ENCODE results near the gene RPTOR.

DNA sequence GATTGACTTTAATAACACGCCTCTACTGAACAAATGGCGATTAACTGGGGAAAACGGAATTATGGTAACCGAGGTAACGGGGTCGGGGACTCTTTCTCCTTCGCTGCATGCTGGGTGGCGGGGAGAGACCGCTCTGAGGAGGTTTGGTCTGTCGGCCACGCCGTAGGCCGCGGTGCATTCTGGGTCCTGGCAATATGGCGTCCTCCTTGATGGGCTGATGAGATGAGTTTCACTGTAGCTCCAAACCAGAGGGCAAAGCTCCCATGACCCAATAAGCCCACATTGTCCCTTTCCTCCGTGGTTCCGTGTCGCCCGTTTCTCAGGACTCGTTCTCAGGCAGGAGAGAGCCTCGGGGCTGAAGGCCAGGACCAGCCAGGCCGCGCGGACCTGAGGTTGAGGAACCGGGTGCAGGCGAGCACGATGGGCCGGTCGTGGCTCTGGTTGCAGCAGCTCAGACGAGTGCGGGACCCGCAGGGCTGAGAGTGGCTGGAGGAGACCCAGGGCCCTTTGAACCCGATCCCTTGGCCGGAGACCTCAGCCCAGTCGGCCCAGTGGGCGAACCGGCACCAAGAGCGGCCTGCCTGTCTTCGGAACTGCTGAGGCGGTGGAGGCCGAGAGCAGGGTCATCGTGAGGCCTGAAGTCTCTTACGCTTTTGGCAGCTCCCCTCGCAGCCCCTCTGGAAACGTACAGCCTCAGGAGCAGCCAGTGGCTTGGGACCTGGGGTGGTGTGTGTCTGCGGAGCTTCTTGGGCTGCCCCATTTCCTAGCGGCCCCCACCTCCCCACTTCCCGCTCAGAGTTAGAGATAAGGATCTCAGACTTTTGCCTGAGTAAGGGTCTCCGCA, at the start of gene RPTOR:
- TF ChIP-seq, protein P1, sequence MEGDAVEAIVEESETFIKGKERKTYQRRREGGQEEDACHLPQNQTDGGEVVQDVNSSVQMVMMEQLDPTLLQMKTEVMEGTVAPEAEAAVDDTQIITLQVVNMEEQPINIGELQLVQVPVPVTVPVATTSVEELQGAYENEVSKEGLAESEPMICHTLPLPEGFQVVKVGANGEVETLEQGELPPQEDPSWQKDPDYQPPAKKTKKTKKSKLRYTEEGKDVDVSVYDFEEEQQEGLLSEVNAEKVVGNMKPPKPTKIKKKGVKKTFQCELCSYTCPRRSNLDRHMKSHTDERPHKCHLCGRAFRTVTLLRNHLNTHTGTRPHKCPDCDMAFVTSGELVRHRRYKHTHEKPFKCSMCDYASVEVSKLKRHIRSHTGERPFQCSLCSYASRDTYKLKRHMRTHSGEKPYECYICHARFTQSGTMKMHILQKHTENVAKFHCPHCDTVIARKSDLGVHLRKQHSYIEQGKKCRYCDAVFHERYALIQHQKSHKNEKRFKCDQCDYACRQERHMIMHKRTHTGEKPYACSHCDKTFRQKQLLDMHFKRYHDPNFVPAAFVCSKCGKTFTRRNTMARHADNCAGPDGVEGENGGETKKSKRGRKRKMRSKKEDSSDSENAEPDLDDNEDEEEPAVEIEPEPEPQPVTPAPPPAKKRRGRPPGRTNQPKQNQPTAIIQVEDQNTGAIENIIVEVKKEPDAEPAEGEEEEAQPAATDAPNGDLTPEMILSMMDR (IDR thresholded peaks at IDR 0.05; ENCODE audit: insufficient read depth, low read depth, low read length): no peak
- TF ChIP-seq EZH2 (IDR thresholded peaks at IDR 0.05; ENCODE audit: insufficient read depth, low read length): no peak
